HepG2 (cell line): ENCODE measurements around the gene MAP3K5. TPM values are rescaled to one million over a fixed set of nuclear protein-coding genes. Genes with fewer than 3 reads are reported as not detected.

Source experiments
- ATAC-seq: fragments of 200-7000 bp; cut with Tn5 transposase; 3 replicates; pipeline ENCODE4 v1.9.1; 2020; ENCODE audit warnings: mild to moderate bottlenecking, moderate library complexity
- BruUV-seq: library from RNA; stranded (reverse); fragments of 400-500 nt; replicated peaks from 2 replicates; lab custom pipeline; 2021; lab: Mats Ljungman, UMichigan
- CTCF ChIA-PET: fragments of 300-600 bp; formaldehyde crosslinking; extraction: SDS; loops from one replicate; lab custom pipeline; 2021; ENCODE audit warnings: low total read pairs, inconsistent platforms, low intra/inter-chr PET ratio; lab: Yijun Ruan, JAX
- POLR2A ChIA-PET: fragments of 350-600 bp; sonication (Branson Sonifier 250); formaldehyde crosslinking; loops from one replicate; lab custom pipeline; 2020; ENCODE audit warnings: antibody characterized with exemption, inconsistent platforms; lab: Yijun Ruan, JAX
- DNase-seq: peaks from one replicate; pipeline ENCODE4 v3.0.0-alpha.2; 2015; ENCODE audit warnings: low spot score
- FAIRE-seq: peaks from 3 replicates; lab custom pipeline; 2011; peaks lifted over from hg19 to GRCh38; lab: Jason Lieb, UNC
- H2AFZ ChIP-seq: one replicate; pipeline ENCODE4 v1.6.1; 2011; ENCODE audit warnings: low read length, inconsistent platforms
- H3K27ac ChIP-seq: fragments of 300-600 bp; 3 replicates; pipeline ENCODE4 v1.8.0; 2011; ENCODE audit warnings: mixed run types, mild to moderate bottlenecking, mixed read lengths, low read length, inconsistent platforms; ENCODE audit not compliant: insufficient read depth; ENCODE audit errors: extremely low read length
- H3K27me3 ChIP-seq, 2 experiments: fragments of 200-600 bp in 1 of 2; 2 replicates in 1 of 2; 3 replicates in 1 of 2; pipeline versions ENCODE4 v1.6.0 to v1.8.0; 2011; ENCODE audit warnings: low read length in 2 of 2, mild to moderate bottlenecking in 2 of 2, moderate library complexity in 2 of 2, inconsistent platforms in 1 of 2; ENCODE audit not compliant: insufficient read depth in 2 of 2, control insufficient read depth in 1 of 2
- H3K36me3 ChIP-seq, 2 experiments: fragments of 200-600 bp in 1 of 2; replicated peaks in 1 of 2; 2 replicates in 1 of 2; 3 replicates in 1 of 2; pipeline versions ENCODE4 v1.5.1 to v1.8.0; 2011; ENCODE audit warnings: low read length in 2 of 2, inconsistent platforms in 1 of 2; ENCODE audit not compliant: insufficient read depth in 2 of 2, control insufficient read depth in 1 of 2
- H3K4me1 ChIP-seq: 2 replicates; pipeline ENCODE4 v1.5.1; 2012; ENCODE audit warnings: low read length, inconsistent platforms; ENCODE audit not compliant: insufficient read depth
- H3K4me2 ChIP-seq: 2 replicates; pipeline ENCODE4 v1.6.0; 2011; ENCODE audit warnings: low read depth, low read length, inconsistent platforms
- H3K4me3 ChIP-seq, 3 experiments: fragments of 200-600 bp in 1 of 3; sonication (generic), shearing (Covaris generic) in 1 of 3; replicated peaks in 1 of 3; 2 replicates each; pipeline ENCODE4 v1.5.1; 2011 to 2016; ENCODE audit warnings: low read length in 3 of 3, inconsistent platforms in 2 of 3, low read depth in 2 of 3, mild to moderate bottlenecking in 2 of 3, control low read depth in 1 of 3, mixed read lengths in 1 of 3; ENCODE audit not compliant: insufficient read depth in 1 of 3
- H3K79me2 ChIP-seq: one replicate; pipeline ENCODE4 v1.6.1; 2011; ENCODE audit warnings: low read length, inconsistent platforms; ENCODE audit not compliant: insufficient read depth
- H3K9ac ChIP-seq: 2 replicates; pipeline ENCODE4 v1.6.0; 2011; ENCODE audit warnings: mild to moderate bottlenecking, low read depth, low read length, inconsistent platforms; ENCODE audit not compliant: insufficient read depth
- H3K9me3 ChIP-seq: 2 replicates; pipeline ENCODE4 v1.5.1; 2012; ENCODE audit warnings: mild to moderate bottlenecking, low read length
- H4K20me1 ChIP-seq: 2 replicates; pipeline ENCODE4 v1.6.0; 2011; ENCODE audit warnings: inconsistent platforms, mild to moderate bottlenecking, low read length, moderate library complexity; ENCODE audit not compliant: insufficient read depth
- CBX1 ChIP-seq: IDR thresholded peaks from one replicate; pipeline ENCODE4 v1.6.1; 2016; ENCODE audit warnings: antibody characterized with exemption, low read depth
- ETV5 ChIP-seq: IDR thresholded peaks from 2 replicates; pipeline ENCODE4 v1.6.1; 2018; ENCODE audit warnings: missing biosample characterization, missing genetic modification reagents, inconsistent platforms, borderline replicate concordance
- HDAC2 ChIP-seq: sonication (generic); formaldehyde crosslinking; IDR thresholded peaks from 2 replicates; pipeline ENCODE4 v1.4.0; 2020; ENCODE audit warnings: missing genetic modification reagents
- HNF4A ChIP-seq: sonication (generic); formaldehyde crosslinking; IDR thresholded peaks from 2 replicates; pipeline ENCODE4 v1.4.0; 2020; ENCODE audit warnings: missing genetic modification reagents
- HNRNPLL ChIP-seq: fragments of 200-400 bp; formaldehyde crosslinking; IDR thresholded peaks from 2 replicates; pipeline ENCODE4 v1.6.1; 2017; ENCODE audit warnings: mild to moderate bottlenecking, low read depth, low read length; ENCODE audit not compliant: poor library complexity, severe bottlenecking
- MED13 ChIP-seq: sonication (generic); formaldehyde crosslinking; IDR thresholded peaks from 2 replicates; pipeline ENCODE4 v1.5.0; 2020; ENCODE audit warnings: missing genetic modification reagents
- MEF2D ChIP-seq: sonication (generic); formaldehyde crosslinking; IDR thresholded peaks from 2 replicates; pipeline ENCODE4 v1.5.1; 2020; ENCODE audit warnings: mild to moderate bottlenecking, missing genetic modification reagents
- PHF8 ChIP-seq: sonication (generic); formaldehyde crosslinking; IDR thresholded peaks from 2 replicates; pipeline ENCODE4 v1.5.0; 2020; ENCODE audit warnings: missing genetic modification reagents
- REXO4 ChIP-seq: sonication (generic); formaldehyde crosslinking; IDR thresholded peaks from 2 replicates; pipeline ENCODE4 v1.8.0; 2022; ENCODE audit warnings: missing genetic modification reagents, mild to moderate bottlenecking, borderline replicate concordance
- RFX1 ChIP-seq: fragments of 450-650 bp; IDR thresholded peaks from 2 replicates; pipeline ENCODE4 v1.6.1; 2017
- TEAD3 ChIP-seq: optimal IDR thresholded peaks from 2 replicates; pipeline ENCODE3; 2016; ENCODE audit warnings: borderline replicate concordance
- TGIF2 ChIP-seq: IDR thresholded peaks from 2 replicates; pipeline ENCODE4 v1.6.1; 2016; ENCODE audit warnings: control low read depth, missing compliant biosample characterization
- TMF1 ChIP-seq: sonication (generic); formaldehyde crosslinking; IDR thresholded peaks from 2 replicates; pipeline ENCODE4 v1.8.1; 2022; ENCODE audit warnings: low read depth, missing genetic modification reagents
- TP53 ChIP-seq: sonication (generic); formaldehyde crosslinking; conservative IDR thresholded peaks from 2 replicates; pipeline ENCODE4 v1.4.0; 2020; ENCODE audit warnings: missing genetic modification reagents
- ZNF44 ChIP-seq: sonication (generic); formaldehyde crosslinking; IDR thresholded peaks from 2 replicates; pipeline ENCODE4 v1.5.1; 2020; ENCODE audit warnings: mild to moderate bottlenecking, missing genetic modification reagents
- ZNF678 ChIP-seq: sonication (generic); formaldehyde crosslinking; IDR thresholded peaks from 2 replicates; pipeline ENCODE4 v1.4.0; 2020; ENCODE audit warnings: mild to moderate bottlenecking, missing genetic modification reagents
- WGBS: methylation state at CpG from one replicate; pipeline ENCODE4 v1.1.6; 2017; ENCODE audit warnings: low lambda C conversion rate; 5-methylcytosine and 5-hydroxymethylcytosine counted together
- in situ Hi-C: cut with HindIII; loops from 2 replicates; pipeline ENCODE4 v1.10.0; 2017; ENCODE audit warnings: low pct_unique_long_range_greater_than_20kb; ENCODE audit not compliant: extremely low pct_ligation_motif_present
- intact Hi-C: fragments of 100-400 bp; cut with micrococcal nuclease; formaldehyde crosslinking; loops from one replicate; pipeline ENCODE4 v1.10.0; 2022; ENCODE audit not compliant: unreplicated experiment
- polyA plus RNA-seq, 8 experiments: library from polyadenylated mRNA; depleted of rRNA in 3 of 8; stranded (reverse) in 7 of 8; unstranded in 1 of 8; fragments of >200 nt; fragmentation: Illumina TruSeq in 4 of 8; extraction: Trizol in 4 of 8; gene quantifications; 2 replicates each; pipeline versions ENCODE4 v1.2.1 to v1.2.3, GENCODE V29; 2011 to 2016; ENCODE audit warnings: low read depth in 4 of 8, missing spikeins in 1 of 8, mixed read lengths in 1 of 8; ENCODE audit not compliant: insufficient read depth in 1 of 8
- total RNA-seq, 5 experiments: library from RNA; depleted of rRNA; stranded (reverse); fragments of >200 nt; fragmentation: Illumina TruSeq; extraction: Trizol; gene quantifications; 2 replicates each; pipeline ENCODE4 v1.2.3, GENCODE V29; 2016; ENCODE audit warnings: low read depth in 1 of 5
- TF ChIP-seq, protein P1 (sequence below): sonication (generic); formaldehyde crosslinking; IDR thresholded peaks from 2 replicates; pipeline ENCODE4 v1.4.0; 2020; ENCODE audit warnings: missing genetic modification reagents

The MAP3K5 gene
- total and polyA plus RNA-seq, 2 of the 13 experiments (the other 11 are each of a cell fraction or from before 2014, with no cell fraction given): not detected

DNA sequence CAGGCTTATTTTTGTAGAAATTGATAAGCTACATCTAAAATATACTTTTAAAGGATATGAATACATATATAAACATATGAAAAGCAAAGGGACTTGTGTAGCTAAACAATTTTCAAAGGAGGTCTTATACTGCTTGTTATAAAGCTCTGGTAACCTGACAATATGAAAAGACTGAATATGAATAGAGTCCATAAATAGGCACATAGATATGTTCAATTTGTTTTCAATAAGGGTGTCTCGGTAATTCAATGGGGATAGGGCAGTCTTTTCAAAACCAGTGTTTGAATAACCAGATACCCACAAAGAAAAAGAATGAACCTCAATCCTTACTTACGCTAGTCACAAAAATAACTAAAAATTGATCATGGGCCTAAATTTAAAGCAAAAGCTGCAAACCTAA, 9.3 kb upstream of the MAP3K5 start:
- in situ Hi-C loops (no loop called here), intact Hi-C loops (no loop called here)
- POLR2A ChIA-PET: no interaction called here
- CTCF ChIA-PET: no interaction called here
- no peaks in the 10 kb centered on the region for H3K27me3 ChIP-seq
- no peak overlapping the region for H3K27ac ChIP-seq
- no peak overlapping the region for H3K4me2 ChIP-seq
- no peaks in the 10 kb centered on the region for H3K36me3 ChIP-seq
- H3K9me3 ChIP-seq: no peaks in the 10 kb centered on the region
- no peaks in the 10 kb centered on the region for H3K79me2 ChIP-seq
- H3K9ac ChIP-seq: no peak overlapping the region
- no peak for DNase-seq
- no peaks in the 10 kb centered on the region for H4K20me1 ChIP-seq
- no peak for FAIRE-seq
- 47% methylated on average over 2 of the region's 2 CpGs for WGBS
- TF ChIP-seq TMF1 (CRISPR knock-in tag): no peak
- TF ChIP-seq, protein P1, sequence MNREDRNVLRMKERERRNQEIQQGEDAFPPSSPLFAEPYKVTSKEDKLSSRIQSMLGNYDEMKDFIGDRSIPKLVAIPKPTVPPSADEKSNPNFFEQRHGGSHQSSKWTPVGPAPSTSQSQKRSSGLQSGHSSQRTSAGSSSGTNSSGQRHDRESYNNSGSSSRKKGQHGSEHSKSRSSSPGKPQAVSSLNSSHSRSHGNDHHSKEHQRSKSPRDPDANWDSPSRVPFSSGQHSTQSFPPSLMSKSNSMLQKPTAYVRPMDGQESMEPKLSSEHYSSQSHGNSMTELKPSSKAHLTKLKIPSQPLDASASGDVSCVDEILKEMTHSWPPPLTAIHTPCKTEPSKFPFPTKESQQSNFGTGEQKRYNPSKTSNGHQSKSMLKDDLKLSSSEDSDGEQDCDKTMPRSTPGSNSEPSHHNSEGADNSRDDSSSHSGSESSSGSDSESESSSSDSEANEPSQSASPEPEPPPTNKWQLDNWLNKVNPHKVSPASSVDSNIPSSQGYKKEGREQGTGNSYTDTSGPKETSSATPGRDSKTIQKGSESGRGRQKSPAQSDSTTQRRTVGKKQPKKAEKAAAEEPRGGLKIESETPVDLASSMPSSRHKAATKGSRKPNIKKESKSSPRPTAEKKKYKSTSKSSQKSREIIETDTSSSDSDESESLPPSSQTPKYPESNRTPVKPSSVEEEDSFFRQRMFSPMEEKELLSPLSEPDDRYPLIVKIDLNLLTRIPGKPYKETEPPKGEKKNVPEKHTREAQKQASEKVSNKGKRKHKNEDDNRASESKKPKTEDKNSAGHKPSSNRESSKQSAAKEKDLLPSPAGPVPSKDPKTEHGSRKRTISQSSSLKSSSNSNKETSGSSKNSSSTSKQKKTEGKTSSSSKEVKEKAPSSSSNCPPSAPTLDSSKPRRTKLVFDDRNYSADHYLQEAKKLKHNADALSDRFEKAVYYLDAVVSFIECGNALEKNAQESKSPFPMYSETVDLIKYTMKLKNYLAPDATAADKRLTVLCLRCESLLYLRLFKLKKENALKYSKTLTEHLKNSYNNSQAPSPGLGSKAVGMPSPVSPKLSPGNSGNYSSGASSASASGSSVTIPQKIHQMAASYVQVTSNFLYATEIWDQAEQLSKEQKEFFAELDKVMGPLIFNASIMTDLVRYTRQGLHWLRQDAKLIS (CRISPR knock-in tag): no peak
- no peak for TF ChIP-seq HNF4A (CRISPR knock-in tag)
- no peak for TF ChIP-seq ETV5 (CRISPR knock-in tag)
- TF ChIP-seq RFX1: no peak
- TF ChIP-seq HNRNPLL: no peak
- no peak for TF ChIP-seq HDAC2
- TF ChIP-seq MEF2D (CRISPR knock-in tag): no peak
- TF ChIP-seq REXO4 (CRISPR knock-in tag): no peak
- no peak for TF ChIP-seq TP53 (CRISPR knock-in tag)
- TF ChIP-seq MED13: no peak
- no peak for TF ChIP-seq PHF8 (CRISPR knock-in tag)
- TF ChIP-seq ZNF44 (CRISPR knock-in tag): no peak
- no peak for TF ChIP-seq TGIF2 (CRISPR knock-in tag)
- TF ChIP-seq CBX1: no peak
- TF ChIP-seq TEAD3: no peak
- no peak for TF ChIP-seq ZNF678 (CRISPR knock-in tag)
- H2AFZ ChIP-seq: no peak overlapping the region
- ATAC-seq: no peak
- no TSS peak for BruUV-seq
- no peaks in the 10 kb centered on the region for H3K4me1 ChIP-seq
- H3K4me3 ChIP-seq: no peak overlapping the region
